GM13976 (cell line): Measurements from ENCODE around the gene PATL1.

ENCODE experiments used
- DNase-seq: peaks from one replicate; pipeline ENCODE4 v3.0.0; 2012; ENCODE audit warnings: low spot score
- in situ Hi-C: fragments of 300-500 bp; cut with MboI; formaldehyde crosslinking; loops from one replicate; pipeline ENCODE4 v1.12.0; 2022; ENCODE audit warnings: low sequenced_read_pairs, mixed read lengths, inconsistent platforms; ENCODE audit not compliant: unreplicated experiment
- TF ChIP-seq, protein P1 (sequence below): IDR thresholded peaks from 2 replicates; pipeline ENCODE4 v1.5.1; 2012; ENCODE audit warnings: borderline replicate concordance, mild to moderate bottlenecking; ENCODE audit not compliant: insufficient read depth; ENCODE audit errors: extremely low read depth, missing control alignments, control extremely low read depth

The PATL1 gene

DNA sequence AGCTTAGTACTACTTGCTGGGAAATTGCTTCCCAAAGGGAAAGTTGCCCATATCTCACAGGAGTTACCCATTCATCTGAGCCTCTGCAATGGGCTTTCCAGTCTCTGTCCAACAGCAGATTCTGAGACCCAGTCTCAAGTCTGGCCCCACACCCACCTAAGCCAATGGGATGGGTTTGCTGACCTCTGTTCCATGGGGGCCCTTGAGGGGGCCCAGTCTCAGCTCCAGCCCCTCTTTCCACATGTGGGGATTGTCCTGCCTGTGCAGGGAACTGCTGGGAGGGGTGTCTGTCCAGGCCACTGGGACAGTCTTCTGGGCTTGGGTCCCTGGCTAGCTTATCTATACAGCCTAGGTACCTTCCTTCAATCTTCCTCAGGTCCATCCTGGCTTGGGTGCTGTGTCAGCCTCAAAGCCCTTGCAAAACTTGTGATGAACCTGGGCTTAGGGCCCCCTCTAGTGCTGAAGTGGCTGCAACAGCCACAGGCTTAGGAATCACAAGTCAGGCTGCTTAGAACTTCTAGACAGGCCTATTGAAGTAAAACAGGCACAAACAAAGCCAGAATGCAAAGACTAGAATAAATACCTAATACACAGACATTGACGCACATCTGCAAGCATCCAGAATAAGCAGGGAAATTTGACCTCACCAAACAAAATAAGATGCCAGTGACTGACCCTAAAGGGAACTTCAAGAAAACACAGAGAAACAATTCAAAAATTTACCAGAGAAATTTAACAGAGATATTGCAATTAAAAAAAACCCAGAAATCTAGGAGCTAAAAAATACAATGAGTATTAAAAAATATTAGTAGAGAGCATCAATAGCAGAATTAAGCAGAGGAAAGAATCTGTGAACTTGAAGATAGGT is 11.7 kb upstream of the PATL1 start:
- TF ChIP-seq, protein P1, sequence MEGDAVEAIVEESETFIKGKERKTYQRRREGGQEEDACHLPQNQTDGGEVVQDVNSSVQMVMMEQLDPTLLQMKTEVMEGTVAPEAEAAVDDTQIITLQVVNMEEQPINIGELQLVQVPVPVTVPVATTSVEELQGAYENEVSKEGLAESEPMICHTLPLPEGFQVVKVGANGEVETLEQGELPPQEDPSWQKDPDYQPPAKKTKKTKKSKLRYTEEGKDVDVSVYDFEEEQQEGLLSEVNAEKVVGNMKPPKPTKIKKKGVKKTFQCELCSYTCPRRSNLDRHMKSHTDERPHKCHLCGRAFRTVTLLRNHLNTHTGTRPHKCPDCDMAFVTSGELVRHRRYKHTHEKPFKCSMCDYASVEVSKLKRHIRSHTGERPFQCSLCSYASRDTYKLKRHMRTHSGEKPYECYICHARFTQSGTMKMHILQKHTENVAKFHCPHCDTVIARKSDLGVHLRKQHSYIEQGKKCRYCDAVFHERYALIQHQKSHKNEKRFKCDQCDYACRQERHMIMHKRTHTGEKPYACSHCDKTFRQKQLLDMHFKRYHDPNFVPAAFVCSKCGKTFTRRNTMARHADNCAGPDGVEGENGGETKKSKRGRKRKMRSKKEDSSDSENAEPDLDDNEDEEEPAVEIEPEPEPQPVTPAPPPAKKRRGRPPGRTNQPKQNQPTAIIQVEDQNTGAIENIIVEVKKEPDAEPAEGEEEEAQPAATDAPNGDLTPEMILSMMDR = peak; percentile 83
- peak; percentile 62 for DNase-seq
- in situ Hi-C loops = no loop called here

DNA sequence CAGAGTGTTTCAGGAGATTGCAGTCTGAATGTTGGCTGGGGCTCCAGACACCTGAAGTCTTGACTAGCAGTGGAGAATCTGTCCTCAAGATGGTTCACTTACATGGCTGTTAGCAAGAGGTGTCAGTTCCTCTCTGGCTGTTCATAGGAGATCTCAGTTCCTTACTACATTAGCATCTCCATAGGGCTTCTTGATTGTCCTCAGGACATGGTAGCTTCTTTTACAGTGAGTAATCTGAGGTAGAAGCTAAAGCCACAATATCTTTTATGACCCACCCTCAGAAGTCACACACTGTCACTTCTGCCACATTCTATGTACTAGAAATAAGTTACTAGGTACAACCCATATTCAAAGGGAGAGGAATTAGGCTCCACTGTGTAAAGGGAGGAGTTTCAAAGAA is 10.5 kb upstream of the PATL1 start:
- DNase-seq = no peak
- in situ Hi-C loops = no loop called here
- TF ChIP-seq, protein P1 = no peak

DNA sequence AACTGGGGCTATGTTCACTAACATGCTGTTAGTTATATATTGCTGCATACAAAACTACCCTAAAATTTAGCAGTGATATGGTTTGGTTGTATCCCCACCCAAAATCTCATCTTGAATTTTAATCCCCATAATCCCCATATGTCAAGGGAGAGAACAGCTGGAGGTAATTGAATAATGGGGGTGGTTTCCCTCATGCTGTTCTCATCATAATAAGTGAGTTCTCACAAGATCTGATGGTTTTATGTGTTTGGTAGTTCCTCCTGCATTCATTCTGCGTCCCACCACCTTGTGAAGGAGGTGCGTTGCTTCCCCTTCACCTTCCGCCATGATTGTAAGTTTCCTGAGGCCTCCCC is 10.0 kb upstream of the PATL1 start:
- in situ Hi-C loops = no loop called here
- no peak for DNase-seq
- TF ChIP-seq, protein P1 = no peak

DNA sequence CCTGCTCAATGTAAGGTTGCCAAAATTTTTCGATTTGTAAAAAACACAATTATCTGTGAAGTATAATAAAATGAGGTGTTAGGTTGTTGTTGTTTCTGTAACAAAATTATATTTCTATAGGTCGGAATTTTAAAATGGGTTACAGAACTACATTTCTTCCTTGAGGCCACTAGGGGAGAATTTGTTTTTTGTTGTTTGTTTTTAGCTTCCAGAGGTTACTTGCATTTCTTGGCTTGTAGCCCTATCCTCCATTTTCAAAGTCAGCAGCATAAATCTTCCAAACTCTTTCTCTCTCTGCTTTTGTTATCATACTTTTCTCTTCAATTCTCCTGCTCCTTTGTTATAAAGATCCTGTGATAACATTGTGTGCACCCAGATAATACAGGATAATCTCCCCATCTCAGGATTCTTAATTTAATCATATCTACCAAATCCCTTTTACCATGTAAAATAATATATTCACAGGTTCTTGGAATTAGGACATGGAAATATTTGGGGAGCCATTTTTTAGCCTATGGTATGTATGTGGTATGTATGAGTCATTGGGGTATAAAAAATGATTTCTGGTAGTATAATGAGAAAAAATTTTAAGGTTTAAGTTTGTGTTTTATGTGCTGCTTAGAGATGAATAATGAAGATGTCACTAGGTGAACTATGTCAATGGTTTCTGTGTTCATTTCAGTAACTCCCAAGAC is 9.4 kb upstream of the PATL1 start:
- DNase-seq = no peak
- in situ Hi-C loops = no loop called here
- TF ChIP-seq, protein P1 = no peak

DNA sequence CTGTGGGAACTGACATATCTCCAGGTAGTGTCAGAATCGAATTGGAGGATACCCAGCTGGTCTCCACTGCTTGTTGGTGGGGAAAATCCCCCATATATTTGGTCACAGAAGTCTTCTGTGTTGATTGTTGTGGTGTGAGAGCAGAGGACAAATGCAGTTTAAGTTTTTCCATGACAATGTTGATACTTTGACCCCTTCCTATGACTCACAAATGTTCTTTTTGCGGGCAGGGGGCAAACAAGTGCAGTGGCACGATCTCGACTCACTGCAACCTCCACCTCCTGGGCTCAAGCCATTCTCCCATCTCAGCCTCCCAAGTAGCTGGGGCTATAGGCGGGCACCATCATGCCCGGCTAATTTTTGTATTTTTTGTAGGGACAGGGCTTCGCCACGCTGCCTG is 7.4 kb upstream of the PATL1 start:
- TF ChIP-seq, protein P1 = no peak
- in situ Hi-C loops = no loop called here
- DNase-seq = no peak

DNA sequence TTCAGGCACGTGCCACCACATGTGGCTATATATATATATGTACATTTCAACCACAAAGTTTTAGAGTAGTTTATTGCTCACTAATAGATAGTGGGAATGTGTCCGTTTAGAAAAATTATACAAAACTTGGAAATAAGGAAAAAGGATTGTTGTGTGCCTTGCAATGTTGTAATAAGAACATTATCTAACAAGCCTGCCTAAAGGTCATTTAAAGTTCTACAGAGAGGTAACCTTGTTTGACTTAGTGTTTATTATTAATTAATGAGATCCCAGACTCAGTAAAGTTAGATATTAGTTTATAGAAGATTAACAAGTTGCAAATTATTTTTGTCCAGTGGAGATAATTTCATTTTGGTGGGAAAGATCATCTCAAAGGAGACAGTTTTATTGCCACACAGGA is 5.5 kb upstream of the PATL1 start:
- TF ChIP-seq, protein P1 = no peak
- in situ Hi-C loops = no loop called here
- DNase-seq = no peak
